Breast epithelium (tissue), 4 donors: ENCODE data around the gene MYG1. TPM values are rescaled to one million over a fixed set of nuclear protein-coding genes. Genes with fewer than 3 reads are reported as not detected.

Experiments
- DNase-seq, 2 donors: peaks; one replicate each; pipeline ENCODE4 v3.0.0-alpha.2; 2019; ENCODE audit warnings: low spot score in 2 of 2
- H3K27ac ChIP-seq, 2 donors: fragments of 200-600 bp; sonication (generic) in 1 of 2; one replicate each; pipeline ENCODE4 v1.5.1; 2016 to 2019; ENCODE audit warnings: mild to moderate bottlenecking in 1 of 2
- H3K27me3 ChIP-seq, 2 donors: fragments of 200-600 bp; sonication (generic) in 1 of 2; one replicate each; pipeline versions ENCODE4 v1.5.1 to v1.6.0; 2017 to 2019; ENCODE audit warnings: control low read depth in 1 of 2, mild to moderate bottlenecking in 1 of 2
- H3K36me3 ChIP-seq: fragments of 200-600 bp; one replicate; pipeline ENCODE4 v1.5.1; 2019
- H3K4me1 ChIP-seq, 2 donors: fragments of 200-600 bp; sonication (generic); one replicate each; pipeline ENCODE4 v1.5.1; 2016 to 2019; ENCODE audit warnings: control low read depth in 1 of 2
- H3K4me3 ChIP-seq, 3 donors: fragments of 200-600 bp; sonication (generic); 1 replicate in 2 of 3; 2 replicates in 1 of 3; pipeline ENCODE4 v1.5.1; 2016 to 2019; ENCODE audit warnings: mild to moderate bottlenecking in 3 of 3, moderate library complexity in 2 of 3
- H3K9me3 ChIP-seq, 2 donors: fragments of 200-600 bp; sonication (generic) in 1 of 2; one replicate each; pipeline ENCODE4 v1.5.1; 2016 to 2019; ENCODE audit warnings: control low read depth in 1 of 2
- CTCF ChIP-seq, 3 donors: fragments of 450-650 bp; IDR thresholded peaks; one replicate each; pipeline ENCODE4 v1.5.1; 2016 to 2017; ENCODE audit warnings: antibody characterized with exemption in 3 of 3, mild to moderate bottlenecking in 3 of 3, moderate library complexity in 3 of 3
- POLR2A ChIP-seq: fragments of 450-650 bp; IDR thresholded peaks from one replicate; pipeline ENCODE4 v1.6.1; 2016; ENCODE audit warnings: antibody characterized with exemption, mild to moderate bottlenecking, moderate library complexity
- POLR2AphosphoS5 ChIP-seq, 3 donors: sonication (generic); formaldehyde crosslinking; IDR thresholded peaks; one replicate each; pipeline ENCODE4 v1.6.1; 2017; ENCODE audit warnings: antibody characterized with exemption in 3 of 3
- intact Hi-C: fragments of 100-400 bp; cut with DNase I; formaldehyde crosslinking; loops from one replicate; pipeline ENCODE4 v1.15.1; 2023; ENCODE audit warnings: low total_unique reads
- total RNA-seq, 3 donors: library from RNA; depleted of rRNA; stranded (reverse); fragments of >200 nt; gene quantifications; one replicate each; pipeline ENCODE4 v1.1.0, GENCODE V29; 2016

Gene MYG1
- total RNA-seq, 3 donors from 2014 or later, result 35.7 to 63.8 (median 39.1) TPM

GRCh38 chr12:53286448-53286847, 13.0 kb upstream of the MYG1 start:
- no peak for TF ChIP-seq CTCF (IDR thresholded peaks at IDR 0.05)
- TF ChIP-seq POLR2A, result no peak
- no peak for TF ChIP-seq POLR2AphosphoS5 (IDR thresholded peaks at IDR 0.05)
- Histone ChIP-seq H3K36me3 (no peaks in the 10 kb centered on the region), H3K27me3 (no peaks in the 10 kb centered on the region), H3K4me1 (no peaks in the 10 kb centered on the region), H3K4me3 (no peak overlapping the region), H3K27ac (no peak overlapping the region), H3K9me3 (no peaks in the 10 kb centered on the region)
- DNase-seq, result no peak
- intact Hi-C loops, result no loop called here

GRCh38 chr12:53287741-53288216, 11.7 kb upstream of the MYG1 start:
- Histone ChIP-seq H3K27ac (peak overlapping the region; percentile 69 to 84), H3K27me3 (no peaks in the 10 kb centered on the region), H3K36me3 (no peaks in the 10 kb centered on the region), H3K9me3 (no peaks in the 10 kb centered on the region), H3K4me1 (no peaks in the 10 kb centered on the region), H3K4me3 (no peak overlapping the region)
- peak; percentile 54 to 68 for DNase-seq
- intact Hi-C loops, result loop anchor here (2.0 kb wide), 1 partner anchor 75 kb away; no protein-coding TSS in a partner anchor
- no peak for TF ChIP-seq POLR2A
- TF ChIP-seq CTCF (IDR thresholded peaks at IDR 0.05), result peak; percentile 51 to 88 (median 70)

GRCh38 chr12:53288322-53288721, 11.2 kb upstream of the MYG1 start:
- Histone ChIP-seq H3K9me3 (no peaks in the 10 kb centered on the region), H3K4me1 (no peaks in the 10 kb centered on the region), H3K4me3 (no peak overlapping the region), H3K27me3 (no peaks in the 10 kb centered on the region), H3K36me3 (no peaks in the 10 kb centered on the region), H3K27ac (peak overlapping the region; percentile 69 to 84)
- intact Hi-C loops, result loop anchor here (2.0 kb wide), 1 partner anchor 76 kb away; no protein-coding TSS in a partner anchor
- DNase-seq, result peak in 1 of 2 donors; percentile 43
- no peak for TF ChIP-seq POLR2AphosphoS5 (IDR thresholded peaks at IDR 0.05)
- no peak for TF ChIP-seq POLR2A
- no peak for TF ChIP-seq CTCF (IDR thresholded peaks at IDR 0.05)

GRCh38 chr12:53289891-53290290, 9.6 kb upstream of the MYG1 start:
- Histone ChIP-seq H3K27ac (no peak overlapping the region), H3K36me3 (no peaks in the 10 kb centered on the region), H3K9me3 (no peaks in the 10 kb centered on the region), H3K4me1 (no peaks in the 10 kb centered on the region), H3K27me3 (no peaks in the 10 kb centered on the region), H3K4me3 (no peak overlapping the region)
- TF ChIP-seq POLR2AphosphoS5 (IDR thresholded peaks at IDR 0.05), result no peak
- TF ChIP-seq POLR2A, result no peak
- TF ChIP-seq CTCF (IDR thresholded peaks at IDR 0.05), result no peak
- intact Hi-C loops, result loop anchor here (2.0 kb wide), 1 partner anchor 77 kb away; no protein-coding TSS in a partner anchor
- DNase-seq, result no peak

- Histone ChIP-seq H3K4me3 (no peak overlapping the region), H3K36me3 (no peaks in the 10 kb centered on the region), H3K27me3 (no peaks in the 10 kb centered on the region), H3K4me1 (no peaks in the 10 kb centered on the region), H3K27ac (no peak overlapping the region), H3K9me3 (no peaks in the 10 kb centered on the region)
- intact Hi-C loops, result no loop called here
- no peak for DNase-seq
- TF ChIP-seq POLR2A, result no peak
- no peak for TF ChIP-seq CTCF (IDR thresholded peaks at IDR 0.05)
- no peak for TF ChIP-seq POLR2AphosphoS5 (IDR thresholded peaks at IDR 0.05)
Observed at GRCh38 chr12:53290661-53291060, 8.8 kb upstream of the MYG1 start.
